OCI-LY3 (cell line): ENCODE measurements around the gene PIEZO2.

ENCODE experiments used
- EZH2phosphoT487 ChIP-seq: fragments of 200-600 bp; shearing (Covaris generic); IDR thresholded peaks from 2 replicates; pipeline ENCODE4 v1.6.1; 2018; ENCODE audit warnings: antibody characterized with exemption, mixed run types, low read depth
- TF ChIP-seq, protein P1 (sequence below): fragments of 200-600, 300-600 bp; sonication (generic); IDR thresholded peaks from 2 replicates; pipeline ENCODE4 v1.5.1; 2014; ENCODE audit warnings: antibody characterized with exemption, low read length, low read depth

DNA sequence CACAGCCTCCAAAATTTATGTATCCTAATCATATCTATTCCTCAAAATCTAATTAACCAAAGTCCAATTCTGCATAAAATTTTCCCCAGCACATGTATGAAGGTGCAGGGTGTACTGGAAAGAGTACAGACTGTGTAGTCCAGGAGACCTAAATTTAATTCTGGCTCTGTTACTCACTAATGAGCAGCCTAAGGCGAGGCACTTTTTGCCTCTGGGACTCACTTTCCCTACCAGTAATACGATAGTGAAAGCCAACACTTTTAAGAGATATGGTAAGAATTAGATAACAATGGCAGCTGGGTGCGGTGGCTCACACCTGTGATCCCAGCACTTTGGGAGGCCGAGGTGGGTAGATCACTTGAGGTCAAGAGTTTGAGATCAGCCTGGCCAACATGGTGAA lies 177.7 kb downstream of the PIEZO2 start:
- TF ChIP-seq, protein P1, sequence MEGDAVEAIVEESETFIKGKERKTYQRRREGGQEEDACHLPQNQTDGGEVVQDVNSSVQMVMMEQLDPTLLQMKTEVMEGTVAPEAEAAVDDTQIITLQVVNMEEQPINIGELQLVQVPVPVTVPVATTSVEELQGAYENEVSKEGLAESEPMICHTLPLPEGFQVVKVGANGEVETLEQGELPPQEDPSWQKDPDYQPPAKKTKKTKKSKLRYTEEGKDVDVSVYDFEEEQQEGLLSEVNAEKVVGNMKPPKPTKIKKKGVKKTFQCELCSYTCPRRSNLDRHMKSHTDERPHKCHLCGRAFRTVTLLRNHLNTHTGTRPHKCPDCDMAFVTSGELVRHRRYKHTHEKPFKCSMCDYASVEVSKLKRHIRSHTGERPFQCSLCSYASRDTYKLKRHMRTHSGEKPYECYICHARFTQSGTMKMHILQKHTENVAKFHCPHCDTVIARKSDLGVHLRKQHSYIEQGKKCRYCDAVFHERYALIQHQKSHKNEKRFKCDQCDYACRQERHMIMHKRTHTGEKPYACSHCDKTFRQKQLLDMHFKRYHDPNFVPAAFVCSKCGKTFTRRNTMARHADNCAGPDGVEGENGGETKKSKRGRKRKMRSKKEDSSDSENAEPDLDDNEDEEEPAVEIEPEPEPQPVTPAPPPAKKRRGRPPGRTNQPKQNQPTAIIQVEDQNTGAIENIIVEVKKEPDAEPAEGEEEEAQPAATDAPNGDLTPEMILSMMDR = no peak
- TF ChIP-seq EZH2phosphoT487 = no peak
